Endothelial cell of umbilical vein (primary cell): ENCODE results near the gene HOXA9. TPM values are rescaled to one million over a fixed set of nuclear protein-coding genes. Genes with fewer than 3 reads are reported as not detected.
A peak's percentile ranks its signal among the peaks of the same experiment; 100 is the strongest.

Source experiments
- BruUV-seq: library from RNA; stranded (reverse); fragments of 400-500 nt; replicated peaks from 2 replicates; lab custom pipeline; 2021; lab: Mats Ljungman, UMichigan
- CTCF ChIA-PET: fragments of 300-600, 350-600 bp; sonication (Branson Sonifier 250); formaldehyde crosslinking; loops from one replicate; lab custom pipeline; 2021; ENCODE audit warnings: antibody characterized with exemption, inconsistent platforms; lab: Charles Lee
- POLR2A ChIA-PET: fragments of 300-600, 350-600 bp; sonication (Branson Sonifier 250); formaldehyde crosslinking; loops from one replicate; lab custom pipeline; 2021; ENCODE audit warnings: antibody characterized with exemption, inconsistent platforms; lab: Charles Lee
- DNase-seq: peaks from one replicate; pipeline ENCODE4 v3.0.0-alpha.2; 2011; ENCODE audit warnings: low read depth, low spot score
- FAIRE-seq: peaks from 2 replicates; lab custom pipeline; 2011; peaks lifted over from hg19 to GRCh38; lab: Jason Lieb, UNC
- H2AFZ ChIP-seq: 2 replicates; pipeline ENCODE4 v1.6.0; 2012; ENCODE audit warnings: low read depth, low read length, control low read depth, inconsistent platforms
- H3K27ac ChIP-seq: 2 replicates; pipeline ENCODE4 v1.5.1; 2011; ENCODE audit warnings: low read depth, mild to moderate bottlenecking, control low read depth, low read length, moderate library complexity; ENCODE audit not compliant: insufficient read depth
- H3K27me3 ChIP-seq, 2 experiments: 2 replicates each; pipeline versions ENCODE4 v1.6.0 to v1.6.1; 2011; ENCODE audit warnings: low read length in 2 of 2, mixed read lengths in 1 of 2; ENCODE audit not compliant: control insufficient read depth in 2 of 2, insufficient read depth in 2 of 2
- H3K36me3 ChIP-seq, 2 experiments: 2 replicates in 1 of 2; 3 replicates in 1 of 2; pipeline ENCODE4 v1.5.1; 2011; ENCODE audit warnings: low read length in 2 of 2, mild to moderate bottlenecking in 1 of 2, moderate library complexity in 1 of 2; ENCODE audit not compliant: control insufficient read depth in 2 of 2, insufficient read depth in 2 of 2; ENCODE audit errors: extremely low read depth in 1 of 2
- H3K4me1 ChIP-seq: 3 replicates; pipeline ENCODE4 v1.5.1; 2011; ENCODE audit warnings: mild to moderate bottlenecking, low read length; ENCODE audit not compliant: control insufficient read depth, insufficient read depth; ENCODE audit errors: extremely low read depth
- H3K4me2 ChIP-seq: 2 replicates; pipeline ENCODE4 v1.6.1; 2011; ENCODE audit warnings: low read length, control low read depth, mixed read lengths; ENCODE audit not compliant: insufficient read depth
- H3K4me3 ChIP-seq, 3 experiments: fragments of 200-600 bp in 1 of 3; sonication (generic), shearing (Covaris generic) in 1 of 3; replicated peaks in 1 of 3; 2 replicates each; pipeline ENCODE4 v1.5.1; 2011 to 2016; ENCODE audit warnings: control low read depth in 3 of 3, low read length in 3 of 3, mild to moderate bottlenecking in 2 of 3, inconsistent platforms in 1 of 3, low read depth in 1 of 3, moderate library complexity in 1 of 3; ENCODE audit not compliant: insufficient read depth in 1 of 3
- H3K79me2 ChIP-seq: 2 replicates; pipeline ENCODE4 v1.6.0; 2012; ENCODE audit warnings: low read length, inconsistent platforms; ENCODE audit not compliant: control insufficient read depth, insufficient read depth
- H3K9ac ChIP-seq: replicated peaks from 2 replicates; pipeline ENCODE3; 2011; ENCODE audit warnings: low read length, control low read depth; ENCODE audit not compliant: insufficient read depth; ENCODE audit errors: extremely low read depth
- H3K9me1 ChIP-seq: replicated peaks from 3 replicates; pipeline ENCODE4 v1.6.0; 2011; ENCODE audit warnings: mild to moderate bottlenecking, low read length; ENCODE audit not compliant: control insufficient read depth, insufficient read depth; ENCODE audit errors: extremely low read depth
- H3K9me3 ChIP-seq: replicated peaks from 2 replicates; pipeline ENCODE4 v1.5.1; 2012; ENCODE audit warnings: low read length, inconsistent platforms; ENCODE audit not compliant: control insufficient read depth, insufficient read depth
- H4K20me1 ChIP-seq: replicated peaks from 2 replicates; pipeline ENCODE3; 2011; ENCODE audit warnings: mild to moderate bottlenecking, low read length; ENCODE audit not compliant: control insufficient read depth, insufficient read depth; ENCODE audit errors: extremely low read depth
- CTCF ChIP-seq, 2 donors: IDR thresholded peaks; 1 replicate in 1 of 2; 2 replicates in 1 of 2; pipeline ENCODE4 v1.5.1; 2011; ENCODE audit warnings: low read length in 2 of 2, mild to moderate bottlenecking in 2 of 2, moderate library complexity in 2 of 2, control low read depth in 1 of 2, inconsistent platforms in 1 of 2, low read depth in 1 of 2; ENCODE audit not compliant: insufficient read depth in 1 of 2; ENCODE audit errors: extremely low read depth in 1 of 2
- GATA2 ChIP-seq: IDR thresholded peaks from 2 replicates; pipeline ENCODE4 v1.7.0; 2011; ENCODE audit warnings: low read depth, mild to moderate bottlenecking, moderate library complexity, mixed read lengths, low read length; ENCODE audit not compliant: insufficient read length, insufficient read depth
- MYC ChIP-seq: IDR thresholded peaks from one replicate; pipeline ENCODE4 v1.6.1; 2011; ENCODE audit warnings: mild to moderate bottlenecking, low read depth, low read length
- POLR2AphosphoS5 ChIP-seq: IDR thresholded peaks from 2 replicates; pipeline ENCODE4 v1.6.1; 2012; ENCODE audit warnings: low read depth, mild to moderate bottlenecking, control low read depth, low read length, moderate library complexity; ENCODE audit not compliant: insufficient read depth
- dilution Hi-C: fragments of 300-500 bp; cut with MboI; formaldehyde crosslinking; loops from one replicate; pipeline ENCODE4 v1.15.0; 2019; ENCODE audit warnings: low sequenced_read_pairs; ENCODE audit not compliant: extremely low pct_ligation_motif_present
- intact Hi-C: fragments of 100-400 bp; cut with micrococcal nuclease; formaldehyde crosslinking; loops from one replicate; pipeline ENCODE4 v1.10.0; 2022
- polyA plus RNA-seq, 4 experiments: library from polyadenylated mRNA; depleted of rRNA in 3 of 4; stranded (reverse) in 3 of 4; unstranded in 1 of 4; fragments of >200 nt; gene quantifications; 2 replicates each; pipeline versions ENCODE4 v1.2.1 to v1.2.3, GENCODE V29; 2011 to 2012; ENCODE audit warnings: missing spikeins in 1 of 4
- total RNA-seq: library from RNA; stranded (reverse); gene quantifications from 2 replicates; pipeline ENCODE4 v1.2.3, GENCODE V29; 2021
- TF ChIP-seq, protein P1 (sequence below): IDR thresholded peaks from 2 replicates; pipeline ENCODE4 v1.6.1; 2011; ENCODE audit not compliant: insufficient read depth, insufficient read length

HOXA9 gene
- total and polyA plus RNA-seq, 2 donors (not counting 3 experiments of a cell fraction or from before 2014, with no cell fraction given): 47.2 to 61.6 TPM

- peak overlapping the region; percentile 98 for H3K4me2 ChIP-seq
- H3K9me1 ChIP-seq: no peaks in the 10 kb centered on the region
- intact Hi-C loops: loop anchor here (2.0 kb wide), 1 partner anchor 51 kb away; no protein-coding TSS in a partner anchor
- H3K27ac ChIP-seq: peak overlapping the region; percentile 96
- dilution Hi-C loops: loop anchor here (10.0 to 25.0 kb wide), 3 partner anchors 315 to 983 kb away; no protein-coding TSS in a partner anchor
- no peaks in the 10 kb centered on the region for H3K9me3 ChIP-seq
- H2AFZ ChIP-seq: no peak overlapping the region
- no peaks in the 10 kb centered on the region for H3K27me3 ChIP-seq
- DNase-seq (no peak), FAIRE-seq (no peak)
- TF ChIP-seq MYC: peak; percentile 42
- TF ChIP-seq, protein P1, sequence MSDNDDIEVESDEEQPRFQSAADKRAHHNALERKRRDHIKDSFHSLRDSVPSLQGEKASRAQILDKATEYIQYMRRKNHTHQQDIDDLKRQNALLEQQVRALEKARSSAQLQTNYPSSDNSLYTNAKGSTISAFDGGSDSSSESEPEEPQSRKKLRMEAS: no peak
- H3K9ac ChIP-seq: peak overlapping the region; percentile 91
- H3K4me3 ChIP-seq: peak overlapping the region; percentile 44 to 98 (median 63)
- no peaks in the 10 kb centered on the region for H3K36me3 ChIP-seq
- ChIA-PET POLR2A (interaction anchor here (1.9 kb wide), 1 partner anchor 16 kb away, joined by 6 read pairs; the partner anchor contains the start of gene HOXA11), CTCF (interaction anchor here (1.0 to 7.4 kb wide), 8 partner anchors 8 to 30 kb away, joined by 3 to 86 read pairs (median 14); partner anchors contain the start of genes HOXA3, HOXA5 and HOXA7)
- BruUV-seq: no TSS peak
- H3K79me2 ChIP-seq: peaks cover 98% of the 10 kb centered on the region
- peaks cover 50% of the 10 kb centered on the region for H3K4me1 ChIP-seq
- no peaks in the 10 kb centered on the region for H4K20me1 ChIP-seq
These were observed 4.5 kb upstream of the HOXA9 start for GRCh38 chr7:27169658-27170425.

DNA sequence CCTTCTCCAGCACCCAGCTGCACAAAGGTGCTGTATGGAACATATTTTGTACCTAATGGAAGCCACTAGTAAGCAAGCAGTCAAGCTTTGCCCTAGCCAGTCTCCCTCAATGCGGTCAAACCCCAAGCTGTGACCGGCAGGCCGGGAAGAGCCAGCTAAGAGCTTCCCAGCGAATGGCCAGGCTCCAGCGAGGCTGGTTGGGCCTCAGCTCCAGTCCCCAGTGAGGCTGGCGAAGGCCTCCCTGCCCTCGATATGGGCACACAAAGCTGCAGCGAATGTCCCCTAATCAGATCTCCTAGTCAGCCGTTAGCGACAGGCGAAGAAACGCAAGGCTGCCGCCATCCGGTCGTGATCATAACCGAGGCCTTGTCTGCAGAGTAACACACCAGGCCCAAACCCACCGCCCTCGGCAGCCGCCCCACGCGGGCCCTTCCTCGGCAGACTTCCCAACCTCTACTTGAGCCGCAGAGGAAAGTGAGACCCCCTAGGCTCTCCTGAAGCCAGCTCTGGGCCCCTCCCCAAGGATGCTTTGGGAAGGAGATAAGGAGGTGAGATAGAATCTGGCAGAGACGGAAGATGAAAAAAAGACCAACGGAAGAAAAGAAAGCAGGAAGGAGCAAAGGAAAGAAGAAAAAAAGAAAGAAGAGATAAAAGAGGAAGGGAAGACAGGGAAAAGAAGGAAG, 3.1 kb upstream of the HOXA9 start:
- no peaks in the 10 kb centered on the region for H4K20me1 ChIP-seq
- H3K4me3 ChIP-seq: peak overlapping the region; percentile 44 to 98 (median 63)
- peak overlapping the region; percentile 70 for H3K4me2 ChIP-seq
- no peak overlapping the region for H2AFZ ChIP-seq
- ChIA-PET POLR2A (interaction anchor here (0.5 to 1.9 kb wide), 8 partner anchors 9 to 499 kb away, joined by 3 to 6 read pairs (median 4); partner anchors contain the start of genes HOXA11 and HOXA3), CTCF (interaction anchor here (0.8 to 7.4 kb wide), 11 partner anchors 9 to 799 kb away, joined by 3 to 86 read pairs (median 5); partner anchors contain the start of genes HOXA3, HOXA5 and HOXA6)
- DNase-seq (peak; percentile 84), FAIRE-seq (peak; percentile 73)
- peak overlapping the region; percentile 85 for H3K9ac ChIP-seq
- peaks cover 45% of the 10 kb centered on the region for H3K4me1 ChIP-seq
- intact Hi-C loops (loop anchor here (2.0 kb wide), 1 partner anchor 50 kb away; no protein-coding TSS in a partner anchor), dilution Hi-C loops (loop anchor here (10.0 to 25.0 kb wide), 3 partner anchors 314 to 981 kb away; no protein-coding TSS in a partner anchor)
- H3K9me1 ChIP-seq: no peaks in the 10 kb centered on the region
- H3K27ac ChIP-seq: peak overlapping the region; percentile 91
- no peaks in the 10 kb centered on the region for H3K9me3 ChIP-seq
- peaks cover 0 to 5% of the 10 kb centered on the region in 2 experiments for H3K36me3 ChIP-seq
- no peaks in the 10 kb centered on the region for H3K27me3 ChIP-seq
- TSS peak; percentile 0 for BruUV-seq
- H3K79me2 ChIP-seq: peaks cover 98% of the 10 kb centered on the region
- peak; percentile 52 for TF ChIP-seq GATA2
- TF ChIP-seq POLR2AphosphoS5: no peak
- TF ChIP-seq CTCF (IDR thresholded peaks at IDR 0.05; ENCODE audit: extremely low read depth in 1 of 2, insufficient read depth in 1 of 2, low read depth in 1 of 2, low read length in 2 of 2): peak in 1 of 2 donors; percentile 6
